ENCODE measurements around the gene BOD1. TPM values are rescaled to one million over a fixed set of nuclear protein-coding genes. Genes with fewer than 3 reads are reported as not detected.

The BOD1 gene
- total and polyA plus RNA-seq, 9 of the 15 experiments (the other 6 are each of a cell fraction or from before 2014, with no cell fraction given), result 10.1 to 31.6 (median 22.6) TPM

- TF ChIP-seq STAG1 (CRISPR knock-in tag; IDR thresholded peaks at IDR 0.05; ENCODE audit: borderline replicate concordance) (peak; percentile 41; the same call in 1 of the 2 replicates), ZNF79 (CRISPR knock-in tag; IDR thresholded peaks at IDR 0.05; ENCODE audit: low read depth) (no peak), PPARD (CRISPR knock-in tag; IDR thresholded peaks at IDR 0.05) (no peak), ZKSCAN3 (CRISPR knock-in tag; IDR thresholded peaks at IDR 0.05) (no peak), FOXA1 (IDR thresholded peaks at IDR 0.05; ENCODE audit: borderline replicate concordance) (no peak), SIX5 (IDR thresholded peaks at IDR 0.05; ENCODE audit: borderline replicate concordance in 1 of 2, insufficient read depth in 1 of 2, low read depth in 1 of 2, low read length in 2 of 2) (no peak), MYNN (IDR thresholded peaks at IDR 0.05) (0 out of 2 replicates have a peak, but pooled peaks have one; percentile 13), MYNN (CRISPR knock-in tag; IDR thresholded peaks at IDR 0.05) (no peak), POLR3G (IDR thresholded peaks at IDR 0.05; ENCODE audit: extremely low read depth, insufficient read length, insufficient replicate concordance) (no peak), ZNF436 (CRISPR knock-in tag; IDR thresholded peaks at IDR 0.05) (no peak), HNRNPL (IDR thresholded peaks at IDR 0.05; ENCODE audit: low read depth, low read length) (no peak), TAL1 (IDR thresholded peaks at IDR 0.05) (no peak), SMARCC2 (IDR thresholded peaks at IDR 0.05; ENCODE audit: low read depth) (no peak), NBN (IDR thresholded peaks at IDR 0.05; ENCODE audit: low read depth) (no peak), THRB (CRISPR knock-in tag; conservative IDR thresholded peaks at IDR 0.05) (no peak), HOXB6 (CRISPR knock-in tag; IDR thresholded peaks at IDR 0.05; ENCODE audit: borderline replicate concordance) (no peak), KLF1 (tag; IDR thresholded peaks at IDR 0.05) (no peak), MAFF (IDR thresholded peaks at IDR 0.05; ENCODE audit: low read length) (no peak), TEAD1 (CRISPR knock-in tag; IDR thresholded peaks at IDR 0.05) (no peak; a peak in 1 of 4 replicates), CHAMP1 (IDR thresholded peaks at IDR 0.05) (no peak), NR1H2 (CRISPR knock-in tag; IDR thresholded peaks at IDR 0.05) (no peak), THAP12 (CRISPR knock-in tag; IDR thresholded peaks at IDR 0.05) (no peak), ELF4 (CRISPR knock-in tag; IDR thresholded peaks at IDR 0.05) (no peak), NFXL1 (CRISPR knock-in tag; IDR thresholded peaks at IDR 0.05) (no peak), ZNF316 (IDR thresholded peaks at IDR 0.05) (no peak), SMARCE1 (IDR thresholded peaks at IDR 0.05) (no peak), ZEB2 (IDR thresholded peaks at IDR 0.05) (no peak)
Observed at GRCh38 chr5:173615884-173616576, 420 bp downstream of the BOD1 start (continued).

All from K562 (cell line).